SK-N-SH treated with all-trans-retinoic acid at 6 μM for 48 hours (cell line): ENCODE measurements around the gene PUSL1.

Source experiments
- ATAC-seq: fragments of 200-7000 bp; cut with Tn5 transposase; 3 replicates; pipeline ENCODE4 v1.9.1; 2020; ENCODE audit warnings: mild to moderate bottlenecking, moderate library complexity
- ARNTL ChIP-seq: fragments of 450-650 bp; formaldehyde crosslinking; IDR thresholded peaks from 2 replicates; pipeline ENCODE4 v1.5.0; 2020; ENCODE audit warnings: low read depth, mild to moderate bottlenecking, moderate library complexity, borderline replicate concordance
- BACH2 ChIP-seq: fragments of 250-450 bp; sonication (Bioruptor Pico); IDR thresholded peaks from 2 replicates; pipeline ENCODE4 v1.9.0; 2021; ENCODE audit warnings: mild to moderate bottlenecking, borderline replicate concordance
- CREB5 ChIP-seq: fragments of 250-450 bp; sonication (Bioruptor Pico); IDR thresholded peaks from 2 replicates; pipeline ENCODE4 v1.5.1; 2020; ENCODE audit warnings: low read depth, mild to moderate bottlenecking, moderate library complexity
- CSDC2 ChIP-seq: fragments of 250-450 bp; sonication (Bioruptor Pico); IDR thresholded peaks from 2 replicates; pipeline ENCODE4 v1.5.0; 2020; ENCODE audit warnings: mild to moderate bottlenecking, moderate library complexity
- CSRNP3 ChIP-seq: fragments of 250-450 bp; sonication (Bioruptor Pico); IDR thresholded peaks from 2 replicates; pipeline ENCODE4 v1.5.1; 2021; ENCODE audit warnings: mild to moderate bottlenecking, moderate library complexity
- ESRRG ChIP-seq: fragments of 250-450 bp; sonication (Bioruptor Pico); IDR thresholded peaks from 2 replicates; pipeline ENCODE4 v1.6.1; 2021; ENCODE audit warnings: mild to moderate bottlenecking
- GLIS3 ChIP-seq: fragments of 250-450 bp; sonication (Bioruptor Pico); IDR thresholded peaks from 2 replicates; pipeline ENCODE4 v1.5.0; 2020; ENCODE audit warnings: mild to moderate bottlenecking, moderate library complexity
- ISL1 ChIP-seq: fragments of 250-450 bp; sonication (Bioruptor Pico); IDR thresholded peaks from 2 replicates; pipeline ENCODE4 v2.1.2; 2022; ENCODE audit warnings: mild to moderate bottlenecking, moderate library complexity
- OSR1 ChIP-seq: fragments of 250-450 bp; sonication (Bioruptor Pico); IDR thresholded peaks from 2 replicates; pipeline ENCODE4 v1.8.0; 2022; ENCODE audit warnings: moderate library complexity, mild to moderate bottlenecking, inconsistent platforms
- PATZ1 ChIP-seq: fragments of 250-450 bp; sonication (Bioruptor Pico); IDR thresholded peaks from 2 replicates; pipeline ENCODE4 v1.8.0; 2020; ENCODE audit warnings: mild to moderate bottlenecking, moderate library complexity, borderline replicate concordance
- POU6F1 ChIP-seq: fragments of 250-450 bp; sonication (Bioruptor Pico); IDR thresholded peaks from 2 replicates; pipeline ENCODE4 v1.8.0; 2021; ENCODE audit warnings: low read depth, mild to moderate bottlenecking, moderate library complexity, borderline replicate concordance
- PPARA ChIP-seq: fragments of 250-450 bp; sonication (Bioruptor Pico); IDR thresholded peaks from 2 replicates; pipeline ENCODE4 v1.5.0; 2020; ENCODE audit warnings: mild to moderate bottlenecking, borderline replicate concordance
- TSHZ2 ChIP-seq: fragments of 250-450 bp; sonication (Bioruptor Pico); IDR thresholded peaks from 2 replicates; pipeline ENCODE4 v1.5.0; 2020; ENCODE audit warnings: mild to moderate bottlenecking, moderate library complexity
- ZC3H10 ChIP-seq: fragments of 250-450 bp; sonication (Bioruptor Pico); IDR thresholded peaks from 2 replicates; pipeline ENCODE4 v1.5.1; 2021; ENCODE audit warnings: mild to moderate bottlenecking, moderate library complexity
- ZFP3 ChIP-seq: fragments of 250-450 bp; sonication (Bioruptor Pico); IDR thresholded peaks from 2 replicates; pipeline ENCODE4 v1.5.0; 2020; ENCODE audit warnings: mild to moderate bottlenecking, moderate library complexity
- ZFP30 ChIP-seq: fragments of 450-650 bp; formaldehyde crosslinking; IDR thresholded peaks from 2 replicates; pipeline ENCODE4 v1.5.0; 2022; ENCODE audit warnings: mild to moderate bottlenecking, moderate library complexity
- ZNF565 ChIP-seq: fragments of 450-650 bp; formaldehyde crosslinking; conservative IDR thresholded peaks from 2 replicates; pipeline ENCODE4 v1.5.0; 2020; ENCODE audit warnings: low read depth, mild to moderate bottlenecking, moderate library complexity
- ZNF70 ChIP-seq: fragments of 450-650 bp; formaldehyde crosslinking; IDR thresholded peaks from 2 replicates; pipeline ENCODE4 v1.5.0; 2020; ENCODE audit warnings: mild to moderate bottlenecking, moderate library complexity
- ZNF8 ChIP-seq: fragments of 450-650 bp; formaldehyde crosslinking; IDR thresholded peaks from 2 replicates; pipeline ENCODE4 v1.5.0; 2020; ENCODE audit warnings: mild to moderate bottlenecking, moderate library complexity

The PUSL1 gene

GRCh38 chr1:1306661-1307260 is 1.6 kb upstream of the PUSL1 start (continued):
- TF ChIP-seq TSHZ2 = no peak
- TF ChIP-seq ZNF8 (CRISPR knock-in tag) = no peak

GRCh38 chr1:1307261-1307922 is 1.0 kb upstream of the PUSL1 start:
- no peak for TF ChIP-seq PPARA
- no peak for TF ChIP-seq ISL1 (CRISPR knock-in tag)
- no peak for TF ChIP-seq ZC3H10 (CRISPR knock-in tag)
- no peak for TF ChIP-seq PATZ1 (CRISPR knock-in tag)
- TF ChIP-seq CSRNP3 (CRISPR knock-in tag) = no peak
- no peak for TF ChIP-seq POU6F1 (CRISPR knock-in tag)
- no peak for TF ChIP-seq ESRRG (CRISPR knock-in tag)
- TF ChIP-seq ZNF8 (CRISPR knock-in tag) = no peak
- TF ChIP-seq ZFP30 (CRISPR knock-in tag) = no peak
- TF ChIP-seq ZFP3 (CRISPR knock-in tag) = no peak
- no peak for TF ChIP-seq BACH2
- no peak for TF ChIP-seq ZNF565 (CRISPR knock-in tag)
- TF ChIP-seq CREB5 = no peak
- TF ChIP-seq ARNTL = no peak
- no peak for TF ChIP-seq ZNF70 (CRISPR knock-in tag)
- TF ChIP-seq TSHZ2 = no peak
- TF ChIP-seq CSDC2 = no peak
- no peak for TF ChIP-seq OSR1 (CRISPR knock-in tag)
- TF ChIP-seq GLIS3 (CRISPR knock-in tag) = no peak
- ATAC-seq = no peak
